GM12878 (cell line): Measurements from ENCODE around the gene MMP14. TPM values are rescaled to one million over a fixed set of nuclear protein-coding genes. Genes with fewer than 3 reads are reported as not detected.
A peak's percentile ranks its signal among the peaks of the same experiment; 100 is the strongest.

ENCODE experiments used
- ATAC-seq: fragments of 200-7000 bp; cut with Tn5 transposase; 3 replicates; pipeline ENCODE4 v1.9.1; 2020; ENCODE audit warnings: mild to moderate bottlenecking, moderate library complexity
- BruUV-seq: library from RNA; stranded (reverse); fragments of 400-500 nt; replicated peaks from 2 replicates; lab custom pipeline; 2021; lab: Mats Ljungman, UMichigan
- CTCF ChIA-PET: fragments of 300-600 bp; sonication (Branson Sonifier 250); formaldehyde crosslinking; extraction: SDS; loops from one replicate; lab custom pipeline; 2021; ENCODE audit warnings: inconsistent platforms; lab: Yijun Ruan, JAX
- POLR2A ChIA-PET: fragments of 350-600 bp; formaldehyde crosslinking; extraction: SDS; loops from one replicate; lab custom pipeline; 2021; ENCODE audit warnings: inconsistent platforms; lab: Charles Lee
- RAD21 ChIA-PET: fragments of 300-600 bp; sonication (Branson Sonifier 250); formaldehyde crosslinking; loops from one replicate; lab custom pipeline; 2023; ENCODE audit warnings: antibody characterized with exemption; ENCODE audit not compliant: unreplicated experiment; lab: Charles Lee
- SMC1A ChIA-PET: fragments of 300-600 bp; sonication (Branson Sonifier 250); formaldehyde crosslinking; loops from one replicate; lab custom pipeline; 2023; ENCODE audit not compliant: unreplicated experiment, uncharacterized antibody; lab: Charles Lee
- DNase-seq: peaks from one replicate; pipeline ENCODE4 v3.0.0-alpha.2; 2011; ENCODE audit warnings: low read depth, low spot score
- FAIRE-seq: peaks from 3 replicates; lab custom pipeline; 2011; peaks lifted over from hg19 to GRCh38; lab: Jason Lieb, UNC
- H2AFZ ChIP-seq: 2 replicates; pipeline ENCODE4 v1.6.0; 2011; ENCODE audit warnings: low read depth, low read length, control low read depth; ENCODE audit not compliant: control insufficient read depth
- H3K27ac ChIP-seq: 2 replicates; pipeline ENCODE4 v1.5.1; 2011; ENCODE audit warnings: control low read depth; ENCODE audit not compliant: control insufficient read depth, insufficient read depth
- H3K27me3 ChIP-seq, 2 experiments: replicated peaks in 1 of 2; 2 replicates each; pipeline versions ENCODE4 v1.6.0 to v1.6.1; 2011; ENCODE audit warnings: low read length in 1 of 2; ENCODE audit not compliant: control insufficient read depth in 2 of 2, insufficient read depth in 2 of 2
- H3K36me3 ChIP-seq, 2 experiments: 2 replicates each; pipeline ENCODE4 v1.5.1; 2011; ENCODE audit warnings: low read length in 1 of 2; ENCODE audit not compliant: control insufficient read depth in 2 of 2, insufficient read depth in 2 of 2
- H3K4me1 ChIP-seq: 2 replicates; pipeline ENCODE4 v1.6.1; 2011; ENCODE audit warnings: mild to moderate bottlenecking, low read length, moderate library complexity, mixed read lengths; ENCODE audit not compliant: control insufficient read depth, insufficient read depth
- H3K4me2 ChIP-seq: 2 replicates; pipeline ENCODE4 v1.6.0; 2011; ENCODE audit warnings: control low read depth; ENCODE audit not compliant: control insufficient read depth, insufficient read depth
- H3K4me3 ChIP-seq: fragments of 200-600 bp; sonication (generic); 2 replicates; pipeline ENCODE4 v1.5.1; 2016
- H3K79me2 ChIP-seq: 2 replicates; pipeline ENCODE4 v1.6.0; 2011; ENCODE audit warnings: low read length; ENCODE audit not compliant: control insufficient read depth, insufficient read depth
- H3K9ac ChIP-seq: 2 replicates; pipeline ENCODE4 v1.8.0; 2011; ENCODE audit warnings: low read length, control low read depth, mixed read lengths; ENCODE audit not compliant: control insufficient read depth, insufficient read depth
- H3K9me3 ChIP-seq: replicated peaks from 3 replicates; pipeline ENCODE4 v1.5.1; 2011; ENCODE audit warnings: mild to moderate bottlenecking, low read length; ENCODE audit not compliant: control insufficient read depth, insufficient read depth
- H4K20me1 ChIP-seq: 2 replicates; pipeline ENCODE4 v1.6.0; 2011; ENCODE audit not compliant: control insufficient read depth, insufficient read depth
- BACH1 ChIP-seq: fragments of 450-650 bp; IDR thresholded peaks from 2 replicates; pipeline ENCODE4 v1.6.1; 2017; ENCODE audit warnings: mild to moderate bottlenecking, borderline replicate concordance
- E2F4 ChIP-seq: IDR thresholded peaks from 2 replicates; pipeline ENCODE4 v1.6.1; 2012; ENCODE audit warnings: low read depth, low read length, improper control_type of control experiment
- GATAD2B ChIP-seq: fragments of 450-650 bp; conservative IDR thresholded peaks from 2 replicates; pipeline ENCODE4 v1.6.1; 2017; ENCODE audit warnings: low read depth, mild to moderate bottlenecking, moderate library complexity
- IRF5 ChIP-seq: fragments of 450-650 bp; IDR thresholded peaks from 2 replicates; pipeline ENCODE4 v1.6.1; 2017; ENCODE audit warnings: borderline replicate concordance
- NRF1 ChIP-seq: conservative IDR thresholded peaks from 2 replicates; pipeline ENCODE4 v1.6.1; 2011; ENCODE audit warnings: mild to moderate bottlenecking, low read depth, low read length, improper control_type of control experiment
- PAX8 ChIP-seq: fragments of 450-650 bp; IDR thresholded peaks from 2 replicates; pipeline ENCODE4 v1.6.1; 2017; ENCODE audit warnings: mild to moderate bottlenecking, moderate library complexity
- RB1 ChIP-seq: fragments of 450-650 bp; formaldehyde crosslinking; IDR thresholded peaks from 2 replicates; pipeline ENCODE4 v1.6.1; 2017; ENCODE audit warnings: mild to moderate bottlenecking, borderline replicate concordance
- SUZ12 ChIP-seq: fragments of 200-600 bp; sonication (generic); IDR thresholded peaks from one replicate; pipeline ENCODE4 v1.6.1; 2018; ENCODE audit warnings: antibody characterized with exemption, mild to moderate bottlenecking; ENCODE audit not compliant: unreplicated experiment
- USF2 ChIP-seq: IDR thresholded peaks from 2 replicates; pipeline ENCODE4 v1.6.1; 2011; ENCODE audit warnings: low read depth, low read length, improper control_type of control experiment, borderline replicate concordance
- ZBTB40 ChIP-seq: fragments of 450-650 bp; IDR thresholded peaks from 2 replicates; pipeline ENCODE4 v1.6.1; 2016; ENCODE audit warnings: mild to moderate bottlenecking, moderate library complexity, borderline replicate concordance
- WGBS: methylation state at CpG from one replicate; pipeline ENCODE4 v1.1.6; 2016; ENCODE audit warnings: low lambda C conversion rate; ENCODE audit not compliant: insufficient replicate concordance, insufficient coverage; ENCODE audit errors: missing lambda C conversion rate; 5-methylcytosine and 5-hydroxymethylcytosine counted together
- in situ Hi-C: fragments of 300-500 bp; cut with MboI; formaldehyde crosslinking; loops from 9 replicates; pipeline ENCODE4 v1.14.3; 2018; ENCODE audit warnings: mixed read lengths
- intact Hi-C: fragments of 100-400 bp; cut with micrococcal nuclease; formaldehyde crosslinking; loops from one replicate; pipeline ENCODE4 v1.14.2; 2022; ENCODE audit not compliant: unreplicated experiment
- polyA plus RNA-seq, 11 experiments: library from polyadenylated mRNA; depleted of rRNA in 4 of 11; unstranded in 6 of 11; stranded (reverse) in 5 of 11; fragments of >200 nt; fragmentation: Nextera tagmentation in 4 of 11; fragmentation: Illumina TruSeq in 1 of 11; extraction: Ambion mirVana in 4 of 11; extraction: Trizol in 1 of 11; gene quantifications; 1 replicate in 1 of 11; 2 replicates in 10 of 11; pipeline versions ENCODE4 v1.2.1 to v1.2.3, GENCODE V29; 2011 to 2016; ENCODE audit warnings: inconsistent platforms in 2 of 11, missing spikeins in 2 of 11, low read depth in 1 of 11
- total RNA-seq, 4 experiments: library from RNA; depleted of rRNA in 3 of 4; stranded (reverse); fragments of >200 nt in 3 of 4; fragmentation: Illumina TruSeq in 1 of 4; extraction: Trizol in 1 of 4; gene quantifications; 2 replicates each; pipeline versions ENCODE4 v1.2.1 to v1.2.3, GENCODE V29; 2013 to 2021

Gene MMP14
- total and polyA plus RNA-seq, 10 of the 15 experiments (the other 5 are each of a cell fraction or from before 2014, with no cell fraction given) = 0.31 to 1.9 (median 0.70) TPM; not detected in 2

GRCh38 chr14:22850944-22851764 lies 14.8 kb downstream of the MMP14 start:
- ChIA-PET POLR2A (interaction anchor here (0.5 to 0.8 kb wide), 4 partner anchors 28 to 280 kb away, joined by 3 to 7 read pairs (median 4); no protein-coding TSS in a partner anchor), CTCF (interaction anchor here (0.5 to 10.0 kb wide), 19 partner anchors 10 to 465 kb away, joined by 3 to 324 read pairs (median 34); partner anchors contain the start of genes LRP10, MRPL52, OXA1L and SLC7A7), RAD21 (interaction anchor here (1.0 to 9.4 kb wide), 13 partner anchors 21 to 295 kb away, joined by 3 to 130 read pairs (median 10); partner anchors contain the start of genes MRPL52 and OXA1L), SMC1A (interaction anchor here (0.6 to 7.3 kb wide), 18 partner anchors 10 to 291 kb away, joined by 3 to 104 read pairs (median 6); partner anchors contain the start of genes LRP10, MRPL52, OXA1L and PRMT5)
- DNase-seq (no peak), ATAC-seq (no peak), FAIRE-seq (no peak)
- intact Hi-C loops = loop anchor here (5.0 kb wide), 1 partner anchor 294 kb away; no protein-coding TSS in a partner anchor
- Histone ChIP-seq H3K4me1 (peaks cover 18% of the 10 kb centered on the region), H3K9me3 (no peaks in the 10 kb centered on the region), H3K4me2 (no peak overlapping the region), H2AFZ (peak overlapping the region; percentile 39; the same call in 1 of the 2 replicates), H3K4me3 (no peak overlapping the region), H3K27me3 (no peaks in the 10 kb centered on the region), H3K79me2 (no peaks in the 10 kb centered on the region), H4K20me1 (no peaks in the 10 kb centered on the region), H3K36me3 (no peaks in the 10 kb centered on the region), H3K9ac (no peak overlapping the region), H3K27ac (peak overlapping the region; percentile 18; the same call in 1 of the 2 replicates)
- in situ Hi-C loops = loop anchor here (10.0 kb wide), 1 partner anchor 466 kb away; no protein-coding TSS in a partner anchor
- TF ChIP-seq PAX8 (no peak), ZBTB40 (no peak), GATAD2B (no peak), E2F4 (no peak), SUZ12 (no peak), USF2 (no peak), RB1 (no peak), NRF1 (no peak), IRF5 (no peak), BACH1 (no peak)
- 81% methylated on average over 9 of the region's 9 CpGs for WGBS
- no TSS peak for BruUV-seq
